SU-DHL-6 (cell line): ENCODE data around the gene INSR.

Experiments used
- CTCF ChIP-seq: fragments of 200-600 bp; sonication (generic); IDR thresholded peaks from one replicate; pipeline ENCODE4 v1.5.1; 2017; ENCODE audit warnings: antibody characterized with exemption, mild to moderate bottlenecking, low read length, moderate library complexity; ENCODE audit not compliant: insufficient read depth, poor library complexity, severe bottlenecking
- EZH2phosphoT487 ChIP-seq: fragments of 200-600 bp; sonication (generic), shearing (Covaris generic); conservative IDR thresholded peaks from 2 replicates; pipeline ENCODE4 v1.6.1; 2018; ENCODE audit warnings: mild to moderate bottlenecking, antibody characterized with exemption, low read length, moderate library complexity, mixed read lengths

DNA sequence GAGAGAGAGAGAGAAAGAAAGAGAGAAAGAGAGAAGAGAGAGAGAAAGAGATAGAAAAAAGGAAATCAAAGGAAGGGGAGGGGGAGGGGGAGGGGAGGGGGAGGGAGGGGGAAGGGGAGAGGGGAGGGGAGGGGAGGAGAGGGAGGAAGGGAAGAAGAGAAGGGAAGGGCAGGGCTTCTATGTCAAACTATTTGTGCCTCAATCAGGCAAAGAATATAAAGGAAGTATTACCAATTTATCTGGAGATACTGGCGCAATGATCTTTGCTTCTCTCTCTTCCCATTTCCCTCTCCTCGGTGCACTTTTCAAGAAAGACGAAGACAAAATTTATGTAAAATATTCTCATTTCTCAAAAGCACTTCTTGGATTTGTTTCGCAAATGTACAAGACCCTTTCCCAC lies 9.3 kb upstream of the INSR start:
- TF ChIP-seq CTCF, result no peak
- no peak for TF ChIP-seq EZH2phosphoT487
